Activated CD4-positive, alpha-beta T cell treated with anti-CD3 and anti-CD28 coated beads for 48 hours (primary cell): ENCODE results near the gene SLC35F2.
"Not testable (repeated sequence)": the region's sequence is repeated elsewhere in the genome, so short reads cannot be mapped to it uniquely, and the experiment has no call there.

Experiments used
- DNase-seq: peaks from one replicate; pipeline ENCODE4 v3.0.0-alpha.2; 2020

SLC35F2 gene

GRCh38 chr11:107783121-107783520 lies 75.5 kb downstream of the SLC35F2 start:
- DNase-seq, result no peak

GRCh38 chr11:107780775-107781174 lies 77.8 kb downstream of the SLC35F2 start:
- DNase-seq, result no peak

- DNase-seq, result no peak
Observed at GRCh38 chr11:107780136-107780535, 78.5 kb downstream of the SLC35F2 start.

- no peak for DNase-seq
Observed at GRCh38 chr11:107778839-107779517, 79.6 kb downstream of the SLC35F2 start.

- DNase-seq, result no peak
Observed at GRCh38 chr11:107777110-107777509, 81.5 kb downstream of the SLC35F2 start.

- DNase-seq, result no peak
Observed at GRCh38 chr11:107776062-107776461, 82.5 kb downstream of the SLC35F2 start.

- no peak for DNase-seq
Observed at GRCh38 chr11:107770551-107770951, 88.0 kb downstream of the SLC35F2 start.

GRCh38 chr11:107769189-107769588 lies 89.4 kb downstream of the SLC35F2 start:
- DNase-seq, result no peak

GRCh38 chr11:107758719-107759355 lies 99.8 kb downstream of the SLC35F2 start:
- DNase-seq, result not testable (repeated sequence)

- no peak for DNase-seq
Observed at GRCh38 chr11:107757661-107758060, 100.9 kb downstream of the SLC35F2 start.

GRCh38 chr11:107756553-107756952 lies 102.0 kb downstream of the SLC35F2 start:
- DNase-seq, result no peak

- DNase-seq, result no peak
Observed at GRCh38 chr11:107752949-107753822, 105.4 kb downstream of the SLC35F2 start.

- no peak for DNase-seq
Observed at GRCh38 chr11:107752508-107752907, 106.1 kb downstream of the SLC35F2 start.

- no peak for DNase-seq
Observed at GRCh38 chr11:107751082-107751481, 107.5 kb downstream of the SLC35F2 start.

GRCh38 chr11:107750313-107750712 lies 108.3 kb downstream of the SLC35F2 start:
- no peak for DNase-seq

- DNase-seq, result no peak
Observed at GRCh38 chr11:107747622-107748021, 111.0 kb downstream of the SLC35F2 start.

GRCh38 chr11:107744736-107745135 lies 113.9 kb downstream of the SLC35F2 start:
- no peak for DNase-seq

GRCh38 chr11:107743191-107743590 lies 115.4 kb downstream of the SLC35F2 start:
- DNase-seq, result no peak

GRCh38 chr11:107741044-107741823 lies 117.4 kb downstream of the SLC35F2 start:
- DNase-seq, result peak; percentile 6
